WI38 (cell line): ENCODE data around the gene TBC1D9B.
"Not testable (repeated sequence)": the region's sequence is repeated elsewhere in the genome, so short reads cannot be mapped to it uniquely, and the experiment has no call there.

Experiments
- H3K4me3 ChIP-seq: 2 replicates; pipeline ENCODE4 v1.5.1; 2011; ENCODE audit warnings: low read depth, mild to moderate bottlenecking, control low read depth, low read length
- CTCF ChIP-seq: IDR thresholded peaks from 2 replicates; pipeline ENCODE4 v1.5.1; 2012; ENCODE audit warnings: low read depth, mild to moderate bottlenecking, control low read depth, low read length

Gene TBC1D9B

GRCh38 chr5:179836225-179837019 is 71.3 kb downstream of the TBC1D9B start:
- H3K4me3 ChIP-seq = no peak overlapping the region
- no peak for TF ChIP-seq CTCF

- H3K4me3 ChIP-seq = not testable (repeated sequence)
These were observed 72.8 kb downstream of the TBC1D9B start for GRCh38 chr5:179834871-179835270.

- TF ChIP-seq CTCF = no peak
- no peak overlapping the region for H3K4me3 ChIP-seq
These were observed 73.6 kb downstream of the TBC1D9B start for GRCh38 chr5:179834120-179834519.

- no peak for TF ChIP-seq CTCF
- H3K4me3 ChIP-seq = no peak overlapping the region
These were observed 74.0 kb downstream of the TBC1D9B start for GRCh38 chr5:179833709-179834070.

GRCh38 chr5:179833056-179833708 is 74.5 kb downstream of the TBC1D9B start:
- TF ChIP-seq CTCF = no peak
- H3K4me3 ChIP-seq = no peak overlapping the region

- TF ChIP-seq CTCF = no peak
- no peak overlapping the region for H3K4me3 ChIP-seq
These were observed 75.5 kb downstream of the TBC1D9B start for GRCh38 chr5:179832039-179832745.

GRCh38 chr5:179830818-179831468 is 76.8 kb downstream of the TBC1D9B start:
- no peak for TF ChIP-seq CTCF
- H3K4me3 ChIP-seq = no peak overlapping the region
